WTC11 (cell line): ENCODE results near the gene MYLK2.

Experiments
- CREM ChIP-seq: sonication (generic); formaldehyde crosslinking; IDR thresholded peaks from 2 replicates; pipeline ENCODE4 v1.8.1; 2022; ENCODE audit warnings: mild to moderate bottlenecking, missing genetic modification reagents, moderate library complexity
- E2F5 ChIP-seq: sonication (generic); formaldehyde crosslinking; IDR thresholded peaks from 2 replicates; pipeline ENCODE4 v1.8.1; 2022; ENCODE audit warnings: mild to moderate bottlenecking, moderate library complexity, missing genetic modification reagents
- FOXK1 ChIP-seq: sonication (generic); formaldehyde crosslinking; IDR thresholded peaks from 2 replicates; pipeline ENCODE4 v1.8.0; 2022; ENCODE audit warnings: mild to moderate bottlenecking, moderate library complexity, missing genetic modification reagents
- FOXP1 ChIP-seq: sonication (generic); formaldehyde crosslinking; IDR thresholded peaks from 2 replicates; pipeline ENCODE4 v1.8.0; 2022; ENCODE audit warnings: missing genetic modification reagents, mild to moderate bottlenecking, moderate library complexity, borderline replicate concordance
- HMGA2 ChIP-seq: fragments of 250-450 bp; sonication (Bioruptor Pico); IDR thresholded peaks from 2 replicates; pipeline ENCODE4 v1.4.0; 2021; ENCODE audit warnings: mild to moderate bottlenecking, moderate library complexity
- HMGXB4 ChIP-seq: sonication (generic); formaldehyde crosslinking; IDR thresholded peaks from 2 replicates; pipeline ENCODE4 v1.8.1; 2023; ENCODE audit warnings: mild to moderate bottlenecking, moderate library complexity, missing genetic modification reagents
- IRF2 ChIP-seq: sonication (generic); formaldehyde crosslinking; IDR thresholded peaks from 2 replicates; pipeline ENCODE4 v1.8.0; 2022; ENCODE audit warnings: low read depth, missing genetic modification reagents, borderline replicate concordance
- MLX ChIP-seq: sonication (generic); formaldehyde crosslinking; IDR thresholded peaks from 2 replicates; pipeline ENCODE4 v1.8.1; 2023; ENCODE audit warnings: mild to moderate bottlenecking, missing genetic modification reagents, moderate library complexity
- TEAD4 ChIP-seq: sonication (generic); formaldehyde crosslinking; IDR thresholded peaks from 2 replicates; pipeline ENCODE4 v1.8.0; 2022; ENCODE audit warnings: mild to moderate bottlenecking, missing genetic modification reagents
- ZNF425 ChIP-seq: fragments of 250-450 bp; sonication (Bioruptor Pico); conservative IDR thresholded peaks from 2 replicates; pipeline ENCODE4 v1.9.0; 2021; ENCODE audit warnings: mild to moderate bottlenecking
- ZNF512 ChIP-seq: sonication (generic); formaldehyde crosslinking; IDR thresholded peaks from 2 replicates; pipeline ENCODE4 v1.8.1; 2022; ENCODE audit warnings: missing genetic modification reagents, borderline replicate concordance
- TF ChIP-seq, protein P1 (sequence below): fragments of 200-600 bp; IDR thresholded peaks from 2 replicates; pipeline ENCODE4 v1.8.0; 2022; ENCODE audit warnings: antibody characterized with exemption
- TF ChIP-seq, protein P2 (sequence below): sonication (generic); formaldehyde crosslinking; IDR thresholded peaks from 2 replicates; pipeline ENCODE4 v1.8.1; 2022; ENCODE audit warnings: low read depth, mild to moderate bottlenecking, moderate library complexity, missing genetic modification reagents, borderline replicate concordance

- TF ChIP-seq, protein P1, sequence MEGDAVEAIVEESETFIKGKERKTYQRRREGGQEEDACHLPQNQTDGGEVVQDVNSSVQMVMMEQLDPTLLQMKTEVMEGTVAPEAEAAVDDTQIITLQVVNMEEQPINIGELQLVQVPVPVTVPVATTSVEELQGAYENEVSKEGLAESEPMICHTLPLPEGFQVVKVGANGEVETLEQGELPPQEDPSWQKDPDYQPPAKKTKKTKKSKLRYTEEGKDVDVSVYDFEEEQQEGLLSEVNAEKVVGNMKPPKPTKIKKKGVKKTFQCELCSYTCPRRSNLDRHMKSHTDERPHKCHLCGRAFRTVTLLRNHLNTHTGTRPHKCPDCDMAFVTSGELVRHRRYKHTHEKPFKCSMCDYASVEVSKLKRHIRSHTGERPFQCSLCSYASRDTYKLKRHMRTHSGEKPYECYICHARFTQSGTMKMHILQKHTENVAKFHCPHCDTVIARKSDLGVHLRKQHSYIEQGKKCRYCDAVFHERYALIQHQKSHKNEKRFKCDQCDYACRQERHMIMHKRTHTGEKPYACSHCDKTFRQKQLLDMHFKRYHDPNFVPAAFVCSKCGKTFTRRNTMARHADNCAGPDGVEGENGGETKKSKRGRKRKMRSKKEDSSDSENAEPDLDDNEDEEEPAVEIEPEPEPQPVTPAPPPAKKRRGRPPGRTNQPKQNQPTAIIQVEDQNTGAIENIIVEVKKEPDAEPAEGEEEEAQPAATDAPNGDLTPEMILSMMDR: peak; percentile 98
- no peak for TF ChIP-seq TEAD4 (CRISPR knock-in tag)
- no peak for TF ChIP-seq CREM (CRISPR knock-in tag)
- TF ChIP-seq ZNF425 (CRISPR knock-in tag): no peak
- no peak for TF ChIP-seq HMGA2 (CRISPR knock-in tag)
- TF ChIP-seq E2F5 (CRISPR knock-in tag): no peak
- TF ChIP-seq ZNF512 (CRISPR knock-in tag): no peak
- TF ChIP-seq, protein P2, sequence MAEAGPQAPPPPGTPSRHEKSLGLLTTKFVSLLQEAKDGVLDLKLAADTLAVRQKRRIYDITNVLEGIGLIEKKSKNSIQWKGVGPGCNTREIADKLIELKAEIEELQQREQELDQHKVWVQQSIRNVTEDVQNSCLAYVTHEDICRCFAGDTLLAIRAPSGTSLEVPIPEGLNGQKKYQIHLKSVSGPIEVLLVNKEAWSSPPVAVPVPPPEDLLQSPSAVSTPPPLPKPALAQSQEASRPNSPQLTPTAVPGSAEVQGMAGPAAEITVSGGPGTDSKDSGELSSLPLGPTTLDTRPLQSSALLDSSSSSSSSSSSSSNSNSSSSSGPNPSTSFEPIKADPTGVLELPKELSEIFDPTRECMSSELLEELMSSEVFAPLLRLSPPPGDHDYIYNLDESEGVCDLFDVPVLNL: no peak
- TF ChIP-seq FOXP1 (CRISPR knock-in tag): no peak
- TF ChIP-seq MLX (CRISPR knock-in tag): no peak
- TF ChIP-seq FOXK1 (CRISPR knock-in tag): no peak
- TF ChIP-seq HMGXB4 (CRISPR knock-in tag): no peak
- TF ChIP-seq IRF2: no peak
Measured at GRCh38 chr20:31833130-31833930, 14.2 kb downstream of the MYLK2 start.
